Measurements from ENCODE around the gene CDK2AP2. TPM values are rescaled to one million over a fixed set of nuclear protein-coding genes. Genes with fewer than 3 reads are reported as not detected.
"Not testable (repeated sequence)": the region's sequence is repeated elsewhere in the genome, so short reads cannot be mapped to it uniquely, and the experiment has no call there.

Gene CDK2AP2
- total RNA-seq, 1 donor from 2014 or later: 97.9 TPM

GRCh38 chr11:67466962-67467771, 40.8 kb downstream of the CDK2AP2 start:
- Mint-ChIP-seq H3K4me3 (peak overlapping the region; percentile 96), H3K9me3 (no peaks in the 10 kb centered on the region), H3K4me1 (peaks cover 26% of the 10 kb centered on the region), H3K27ac (peak overlapping the region; percentile 56), H3K27me3 (no peaks in the 10 kb centered on the region), H3K36me3 (ENCODE audit: low read depth) (peaks cover 7% of the 10 kb centered on the region)
- DNase-seq: no peak
- intact Hi-C loops (cut with micrococcal nuclease): no loop called here

DNA sequence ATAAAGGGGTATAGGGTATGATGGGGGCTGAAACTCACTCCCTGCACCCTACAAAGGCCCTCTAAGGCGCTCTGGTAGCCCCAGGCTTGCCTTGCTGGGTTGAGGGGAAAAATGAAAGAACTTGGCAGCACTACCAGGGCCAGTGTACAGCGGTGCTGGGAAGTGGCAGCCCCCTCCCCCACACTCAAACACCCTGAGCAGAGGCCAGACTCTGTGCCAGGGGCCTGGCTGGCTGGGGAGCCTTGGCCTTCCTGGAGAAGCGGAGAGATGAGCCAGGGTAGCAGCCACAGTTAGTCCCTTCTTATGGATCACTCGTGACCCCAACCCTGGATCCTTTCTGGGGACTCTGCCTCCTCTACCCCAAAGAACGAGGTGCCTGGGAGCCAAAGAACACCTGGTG, 41.6 kb downstream of the CDK2AP2 start:
- no peak for DNase-seq
- Mint-ChIP-seq H3K9me3 (no peaks in the 10 kb centered on the region), H3K4me1 (peaks cover 26% of the 10 kb centered on the region), H3K27me3 (no peaks in the 10 kb centered on the region), H3K27ac (peak overlapping the region; percentile 34), H3K36me3 (ENCODE audit: low read depth) (peaks cover 7% of the 10 kb centered on the region), H3K4me3 (no peak overlapping the region)
- intact Hi-C loops (cut with micrococcal nuclease): no loop called here

- Mint-ChIP-seq H3K4me1 (peaks cover 22% of the 10 kb centered on the region), H3K4me3 (peak overlapping the region; percentile 91), H3K27ac (peak overlapping the region; percentile 92)
- H3K9me3 Mint-ChIP-seq; H3K27me3 Mint-ChIP-seq; intact Hi-C loops (cut with micrococcal nuclease); H3K36me3 Mint-ChIP-seq (ENCODE audit: low read depth); DNase-seq: not testable (repeated sequence)
Measured at GRCh38 chr11:67465530-67465929, 42.4 kb downstream of the CDK2AP2 start.

DNA sequence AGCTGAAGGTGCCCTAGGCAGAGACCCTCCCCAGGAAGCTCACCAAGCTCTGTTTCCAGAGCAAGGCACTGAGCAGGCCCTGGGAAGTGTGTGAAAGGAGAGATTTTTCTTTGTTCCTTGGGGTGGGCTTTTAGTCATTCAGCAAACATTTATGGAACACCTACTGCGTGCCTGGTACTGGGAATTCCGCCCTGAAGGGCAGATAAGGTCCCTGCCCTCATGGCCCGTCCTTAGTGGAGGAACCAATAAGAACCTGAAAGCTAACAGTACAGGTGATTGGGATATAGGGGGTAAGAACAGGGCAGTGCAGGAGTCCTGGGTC, 42.8 kb downstream of the CDK2AP2 start:
- Mint-ChIP-seq H3K27ac (peak overlapping the region; percentile 92), H3K4me3 (peak overlapping the region; percentile 91), H3K36me3 (ENCODE audit: low read depth) (peaks cover 7% of the 10 kb centered on the region), H3K27me3 (no peaks in the 10 kb centered on the region), H3K9me3 (no peaks in the 10 kb centered on the region), H3K4me1 (peaks cover 21% of the 10 kb centered on the region)
- intact Hi-C loops (cut with micrococcal nuclease): no loop called here
- no peak for DNase-seq

GRCh38 chr11:67464411-67465188, 43.4 kb downstream of the CDK2AP2 start:
- intact Hi-C loops (cut with micrococcal nuclease): loop anchor here (1.0 kb wide), 3 partner anchors 19 to 61 kb away; partner anchors contain the start of gene AIP
- Mint-ChIP-seq H3K27ac (peak overlapping the region; percentile 92), H3K4me3 (peak overlapping the region; percentile 91), H3K27me3 (no peaks in the 10 kb centered on the region), H3K4me1 (peaks cover 21% of the 10 kb centered on the region), H3K36me3 (ENCODE audit: low read depth) (peaks cover 7% of the 10 kb centered on the region), H3K9me3 (no peaks in the 10 kb centered on the region)
- peak; percentile 97 for DNase-seq

DNA sequence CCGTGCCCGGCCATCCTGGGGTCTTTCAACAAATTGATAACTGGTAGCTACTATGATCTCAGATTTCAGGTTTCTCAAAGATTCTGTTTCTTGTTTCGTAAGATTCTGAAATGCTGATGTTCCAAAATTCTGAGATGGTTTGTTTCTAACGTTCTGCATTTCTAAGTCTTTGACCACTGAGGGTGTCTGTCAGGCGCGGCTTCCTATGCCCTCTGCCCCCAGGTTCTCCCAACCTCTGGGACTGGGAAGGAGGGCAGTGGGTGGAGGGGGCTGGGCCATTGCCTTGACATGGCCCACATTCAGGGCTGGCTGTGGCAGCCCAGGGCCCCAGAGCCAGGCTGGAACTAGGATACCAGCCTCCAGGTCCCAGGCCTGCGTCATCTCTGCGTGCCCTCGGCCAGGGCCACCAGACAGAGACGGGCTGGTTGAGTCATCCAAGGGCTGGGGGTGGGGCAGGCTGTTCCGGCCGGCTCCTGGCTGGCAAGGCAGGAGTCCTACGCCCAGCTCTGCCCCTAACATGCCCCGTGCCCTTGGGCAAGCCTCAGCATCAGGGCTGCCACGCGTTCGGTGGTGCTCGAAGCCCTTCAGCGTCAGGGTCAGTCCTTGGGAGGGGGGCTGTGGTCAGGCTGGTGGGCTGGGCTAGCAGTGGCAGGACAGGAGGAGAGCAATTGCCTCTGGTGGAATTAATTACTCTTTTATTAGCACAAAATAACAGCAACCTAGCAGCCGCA, 44.1 kb downstream of the CDK2AP2 start:
- Mint-ChIP-seq H3K4me1 (peaks cover 19% of the 10 kb centered on the region), H3K27me3 (no peaks in the 10 kb centered on the region), H3K9me3 (no peaks in the 10 kb centered on the region), H3K27ac (peak overlapping the region; percentile 92), H3K36me3 (ENCODE audit: low read depth) (peaks cover 7% of the 10 kb centered on the region), H3K4me3 (peak overlapping the region; percentile 91)
- DNase-seq: no peak
- intact Hi-C loops (cut with micrococcal nuclease): loop anchor here (1.0 kb wide), 3 partner anchors 19 to 61 kb away; partner anchors contain the start of gene AIP

GRCh38 chr11:67463186-67463585, 44.8 kb downstream of the CDK2AP2 start:
- no peak for DNase-seq
- peak overlapping the region; percentile 26 for H3K4me3 Mint-ChIP-seq
- no peaks in the 10 kb centered on the region for H3K9me3 Mint-ChIP-seq
- H3K27ac Mint-ChIP-seq: no peak overlapping the region
- no peaks in the 10 kb centered on the region for H3K27me3 Mint-ChIP-seq
- peaks cover 7% of the 10 kb centered on the region for H3K36me3 Mint-ChIP-seq (ENCODE audit: low read depth)
- intact Hi-C loops (cut with micrococcal nuclease): no loop called here
- H3K4me1 Mint-ChIP-seq: peaks cover 16% of the 10 kb centered on the region

GRCh38 chr11:67458266-67458665, 49.7 kb downstream of the CDK2AP2 start:
- Mint-ChIP-seq H3K27me3 (no peaks in the 10 kb centered on the region), H3K36me3 (ENCODE audit: low read depth) (no peaks in the 10 kb centered on the region), H3K4me1 (no peaks in the 10 kb centered on the region), H3K4me3 (no peak overlapping the region), H3K9me3 (no peaks in the 10 kb centered on the region), H3K27ac (no peak overlapping the region)
- DNase-seq: no peak
- intact Hi-C loops (cut with micrococcal nuclease): no loop called here

- H3K27me3 Mint-ChIP-seq: no peaks in the 10 kb centered on the region
- H3K4me1 Mint-ChIP-seq: no peaks in the 10 kb centered on the region
- DNase-seq: no peak
- H3K27ac Mint-ChIP-seq: no peak overlapping the region
- H3K4me3 Mint-ChIP-seq: no peak overlapping the region
- no peaks in the 10 kb centered on the region for H3K9me3 Mint-ChIP-seq
- intact Hi-C loops (cut with micrococcal nuclease): no loop called here
- no peaks in the 10 kb centered on the region for H3K36me3 Mint-ChIP-seq (ENCODE audit: low read depth)
Measured at GRCh38 chr11:67457453-67457852, 50.5 kb downstream of the CDK2AP2 start.

Other genes starting within 250 kb of the CDK2AP2 start
- 244 and 248 TPM in 2 replicates for gene GRK2, start 241.7 kb downstream of the CDK2AP2 start, total RNA-seq
- 114 and 124 TPM in 2 replicates for gene ANKRD13D, start 218.9 kb downstream of the CDK2AP2 start, total RNA-seq
- gene SSH3, start 204.6 kb downstream of the CDK2AP2 start, total RNA-seq: 7.1 and 8.1 TPM in 2 replicates
- 36.0 and 36.4 TPM in 2 replicates for gene POLD4, start 154.6 kb downstream of the CDK2AP2 start, total RNA-seq
- gene CLCF1, start 134.6 kb downstream of the CDK2AP2 start, total RNA-seq: 0.63 and 0.66 TPM in 2 replicates
- 31.6 and 34.3 TPM in 2 replicates for gene RAD9A, start 116.2 kb downstream of the CDK2AP2 start, total RNA-seq
- 251 and 252 TPM in 2 replicates for gene PPP1CA, start 106.3 kb downstream of the CDK2AP2 start, total RNA-seq
- gene TBC1D10C, start 104.1 kb downstream of the CDK2AP2 start, total RNA-seq: 115 and 119 TPM in 2 replicates
- 0.77 and 0.83 TPM in 2 replicates for gene CARNS1, start 92.5 kb downstream of the CDK2AP2 start, total RNA-seq
- 79.3 and 83.1 TPM in 2 replicates for gene RPS6KB2, start 79.7 kb downstream of the CDK2AP2 start, total RNA-seq
- gene PTPRCAP, start 70.5 kb downstream of the CDK2AP2 start, total RNA-seq: 85.1 and 90.3 TPM in 2 replicates
- gene CORO1B, start 64.7 kb downstream of the CDK2AP2 start, total RNA-seq: 251 and 259 TPM in 2 replicates
- gene GPR152, start 55.4 kb downstream of the CDK2AP2 start, total RNA-seq: not detected in 2 replicates
- 0.66 and 0.68 TPM in 2 replicates for gene CABP4, start 52.8 kb downstream of the CDK2AP2 start, total RNA-seq
- gene TMEM134, start 38.9 kb downstream of the CDK2AP2 start, total RNA-seq: 56.8 and 58.3 TPM in 2 replicates
- 186 and 189 TPM in 2 replicates for gene AIP, start 25.1 kb downstream of the CDK2AP2 start, total RNA-seq
- gene PITPNM1, start 2.8 kb downstream of the CDK2AP2 start, total RNA-seq: 126 and 128 TPM in 2 replicates
- gene CABP2, start 15.3 kb upstream of the CDK2AP2 start, total RNA-seq: not detected in 2 replicates
- 305 and 312 TPM in 2 replicates for gene GSTP1, start 75.7 kb upstream of the CDK2AP2 start, total RNA-seq
- gene NDUFV1, start 98.8 kb upstream of the CDK2AP2 start, total RNA-seq: 304 and 321 TPM in 2 replicates
- gene NUDT8, start 121.8 kb upstream of the CDK2AP2 start, total RNA-seq: 22.2 and 22.6 TPM in 2 replicates
- gene TBX10, start 131.6 kb upstream of the CDK2AP2 start, total RNA-seq: not detected in 2 replicates
- 0.14 TPM in 1 of 2 replicates, not detected in the other for gene ACY3, start 142.6 kb upstream of the CDK2AP2 start, total RNA-seq
- gene ALDH3B2, start 166.5 kb upstream of the CDK2AP2 start, total RNA-seq: not detected in 2 replicates

Measured in activated CD4-positive, alpha-beta T cell treated with anti-CD3 and anti-CD28 coated beads, Interleukin-2, amount 10 ng/mL, durations not matched to agents 24 days and 14 days (primary cell).